Activated naive CD8-positive, alpha-beta T cell treated with anti-CD3 and anti-CD28 coated beads, Interleukin-2, amount 50 U/mL, for 24 hours (primary cell): Measurements from ENCODE around the gene CNTRL.

ENCODE experiments used
- ATAC-seq: fragments of 150-1000 bp; cut with Tn5 transposase; one replicate; pipeline ENCODE4 v1.10.0; 2021
- DNase-seq: peaks from one replicate; pipeline ENCODE4 v3.0.0; 2021
- H3K27ac Mint-ChIP-seq: one replicate; pipeline ENCODE4 v1.8.0; 2021; ENCODE audit warnings: mild to moderate bottlenecking, mixed read lengths
- H3K27me3 Mint-ChIP-seq: one replicate; pipeline ENCODE4 v1.8.0; 2021; ENCODE audit warnings: mixed read lengths
- H3K36me3 Mint-ChIP-seq: one replicate; pipeline ENCODE4 v1.8.0; 2021; ENCODE audit warnings: low read depth, mixed read lengths
- H3K4me1 Mint-ChIP-seq: one replicate; pipeline ENCODE4 v1.8.0; 2021; ENCODE audit warnings: mixed read lengths
- H3K4me3 Mint-ChIP-seq: one replicate; pipeline ENCODE4 v1.8.0; 2021; ENCODE audit warnings: mild to moderate bottlenecking, moderate library complexity, mixed read lengths
- H3K9me3 Mint-ChIP-seq: one replicate; pipeline ENCODE4 v1.8.0; 2021; ENCODE audit warnings: mixed read lengths

CNTRL gene

GRCh38 chr9:121225240-121225639 is 150.5 kb downstream of the CNTRL start:
- ATAC-seq: no peak
- Mint-ChIP-seq H3K27ac (no peak overlapping the region), H3K9me3 (no peaks in the 10 kb centered on the region), H3K4me3 (no peak overlapping the region), H3K36me3 (no peaks in the 10 kb centered on the region), H3K27me3 (no peaks in the 10 kb centered on the region), H3K4me1 (peaks cover 2% of the 10 kb centered on the region)
- no peak for DNase-seq

- H3K9me3 Mint-ChIP-seq: no peaks in the 10 kb centered on the region
- H3K36me3 Mint-ChIP-seq: no peaks in the 10 kb centered on the region
- DNase-seq: no peak
- ATAC-seq: no peak
- no peak overlapping the region for H3K4me3 Mint-ChIP-seq
- H3K27ac Mint-ChIP-seq: no peak overlapping the region
- no peaks in the 10 kb centered on the region for H3K27me3 Mint-ChIP-seq
- H3K4me1 Mint-ChIP-seq: no peaks in the 10 kb centered on the region
Observed at GRCh38 chr9:121226175-121226574, 151.4 kb downstream of the CNTRL start.
